GM12878 (cell line): Measurements from ENCODE around the gene DDX31. TPM values are rescaled to one million over a fixed set of nuclear protein-coding genes. Genes with fewer than 3 reads are reported as not detected.

Experiments used
- BCL11A ChIP-seq: IDR thresholded peaks from 2 replicates; pipeline ENCODE4 v1.6.1; 2011; ENCODE audit warnings: low read depth, low read length
- BHLHE40 ChIP-seq, 2 experiments: fragments of 450-650 bp in 1 of 2; IDR thresholded peaks; 2 replicates each; pipeline ENCODE4 v1.6.1; 2011 to 2017; ENCODE audit warnings: low read depth in 2 of 2, borderline replicate concordance in 1 of 2, improper control_type of control experiment in 1 of 2, low read length in 1 of 2, mild to moderate bottlenecking in 1 of 2
- E2F8 ChIP-seq: fragments of 450-650 bp; IDR thresholded peaks from 2 replicates; pipeline ENCODE4 v1.6.1; 2018; ENCODE audit warnings: mild to moderate bottlenecking, low read depth, moderate library complexity; ENCODE audit not compliant: partially characterized antibody
- EGR1 ChIP-seq, 2 experiments: IDR thresholded peaks; 1 replicate in 1 of 2; 2 replicates in 1 of 2; pipeline ENCODE4 v1.6.1; 2011 to 2012; ENCODE audit warnings: low read depth in 2 of 2, low read length in 2 of 2, borderline replicate concordance in 1 of 2, mild to moderate bottlenecking in 1 of 2, moderate library complexity in 1 of 2
- HDAC6 ChIP-seq: fragments of 200-600 bp; sonication (generic); IDR thresholded peaks from one replicate; pipeline ENCODE4 v1.8.0; 2017; ENCODE audit warnings: antibody characterized with exemption; ENCODE audit not compliant: unreplicated experiment
- HDGF ChIP-seq: fragments of 450-650 bp; IDR thresholded peaks from 2 replicates; pipeline ENCODE4 v1.6.1; 2016; ENCODE audit warnings: antibody characterized with exemption
- JUNB ChIP-seq: IDR thresholded peaks from 2 replicates; pipeline ENCODE4 v1.6.1; 2016; ENCODE audit warnings: antibody characterized with exemption, mild to moderate bottlenecking
- KAT2A ChIP-seq: conservative IDR thresholded peaks from 2 replicates; pipeline ENCODE4 v1.6.1; 2011; ENCODE audit warnings: low read depth, low read length; ENCODE audit not compliant: control insufficient read depth
- MXI1 ChIP-seq: fragments of 150-350 bp; IDR thresholded peaks from 2 replicates; pipeline ENCODE4 v1.6.1; 2011; ENCODE audit warnings: low read depth, mild to moderate bottlenecking, inconsistent platforms, low read length, improper control_type of control experiment
- NFYB ChIP-seq: IDR thresholded peaks from 2 replicates; pipeline ENCODE4 v1.6.1; 2011; ENCODE audit warnings: low read depth, mild to moderate bottlenecking, low read length, improper control_type of control experiment, moderate library complexity; ENCODE audit not compliant: insufficient read depth
- RAD51 ChIP-seq: fragments of 450-650 bp; IDR thresholded peaks from 2 replicates; pipeline ENCODE4 v1.6.1; 2016; ENCODE audit warnings: moderate library complexity, mild to moderate bottlenecking, inconsistent platforms
- SMAD1 ChIP-seq: fragments of 450-650 bp; IDR thresholded peaks from 2 replicates; pipeline ENCODE4 v1.6.1; 2018; ENCODE audit warnings: mild to moderate bottlenecking, low read depth; ENCODE audit not compliant: partially characterized antibody
- SRF ChIP-seq, 2 experiments: IDR thresholded peaks; 2 replicates each; pipeline ENCODE4 v1.6.1; 2011; ENCODE audit warnings: low read depth in 2 of 2, low read length in 2 of 2, mild to moderate bottlenecking in 1 of 2, moderate library complexity in 1 of 2
- TCF3 ChIP-seq: IDR thresholded peaks from 2 replicates; pipeline ENCODE4 v1.6.1; 2012; ENCODE audit warnings: low read depth, mild to moderate bottlenecking, low read length, borderline replicate concordance; ENCODE audit not compliant: insufficient read depth
- TCF7 ChIP-seq: IDR thresholded peaks from 2 replicates; pipeline ENCODE4 v1.6.1; 2014; ENCODE audit warnings: antibody characterized with exemption, borderline replicate concordance
- WRNIP1 ChIP-seq: IDR thresholded peaks from 2 replicates; pipeline ENCODE4 v1.6.1; 2011; ENCODE audit warnings: low read depth, low read length, improper control_type of control experiment, borderline replicate concordance
- YY1 ChIP-seq: IDR thresholded peaks from 2 replicates; pipeline ENCODE4 v1.6.1; 2011; ENCODE audit warnings: low read depth, mild to moderate bottlenecking, low read length
- ZBED1 ChIP-seq: IDR thresholded peaks from 2 replicates; pipeline ENCODE4 v1.6.1; 2016; ENCODE audit warnings: borderline replicate concordance
- ZBTB11 ChIP-seq: fragments of 450-650 bp; formaldehyde crosslinking; IDR thresholded peaks from 2 replicates; pipeline ENCODE4 v1.5.0; 2022; ENCODE audit warnings: mild to moderate bottlenecking, missing genetic modification characterization
- ZNF274 ChIP-seq: IDR thresholded peaks from one replicate; pipeline ENCODE4 v1.8.0; 2011; ENCODE audit not compliant: insufficient read length, insufficient read depth
- ZZZ3 ChIP-seq: IDR thresholded peaks from 2 replicates; pipeline ENCODE4 v1.6.1; 2011; ENCODE audit warnings: low read depth; ENCODE audit not compliant: control insufficient read depth, insufficient read length
- polyA plus RNA-seq, 11 experiments: library from polyadenylated mRNA; depleted of rRNA in 4 of 11; unstranded in 6 of 11; stranded (reverse) in 5 of 11; fragments of >200 nt; fragmentation: Nextera tagmentation in 4 of 11; fragmentation: Illumina TruSeq in 1 of 11; extraction: Ambion mirVana in 4 of 11; extraction: Trizol in 1 of 11; gene quantifications; 1 replicate in 1 of 11; 2 replicates in 10 of 11; pipeline versions ENCODE4 v1.2.1 to v1.2.3, GENCODE V29; 2011 to 2016; ENCODE audit warnings: inconsistent platforms in 2 of 11, missing spikeins in 2 of 11, low read depth in 1 of 11
- total RNA-seq, 4 experiments: library from RNA; depleted of rRNA in 3 of 4; stranded (reverse); fragments of >200 nt in 3 of 4; fragmentation: Illumina TruSeq in 1 of 4; extraction: Trizol in 1 of 4; gene quantifications; 2 replicates each; pipeline versions ENCODE4 v1.2.1 to v1.2.3, GENCODE V29; 2013 to 2021

Gene DDX31
- total and polyA plus RNA-seq, 10 of the 15 experiments (the other 5 are each of a cell fraction or from before 2014, with no cell fraction given) = 12.1 to 30.8 (median 20.8) TPM

GRCh38 chr9:132670457-132671391, 941 bp upstream of the DDX31 start, which contains the start of gene GTF3C4 (continued):
- TF ChIP-seq ZBTB11 (CRISPR knock-in tag) (no peak), TCF7 (no peak), HDGF (no peak), TCF3 (no peak), EGR1 (IDR thresholded peaks at IDR 0.05; ENCODE audit: borderline replicate concordance in 1 of 2, low read depth in 2 of 2, low read length in 2 of 2) (no peak), E2F8 (no peak), BCL11A (no peak), ZZZ3 (no peak), YY1 (no peak), ZNF274 (no peak), NFYB (no peak), ZBED1 (no peak), SMAD1 (no peak), RAD51 (no peak), HDAC6 (no peak), WRNIP1 (no peak), SRF (IDR thresholded peaks at IDR 0.05; ENCODE audit: low read depth in 2 of 2, low read length in 2 of 2) (peak in 1 of 2 experiments; percentile 80; a peak in 1 of 4 replicates), BHLHE40 (IDR thresholded peaks at IDR 0.05; ENCODE audit: borderline replicate concordance in 1 of 2, low read depth in 2 of 2, low read length in 1 of 2) (no peak; a peak in 2 of 4 replicates), KAT2A (no peak), MXI1 (no peak), JUNB (no peak)
